Lung microvascular endothelial cell (primary cell): ENCODE measurements around the gene ADAMTS3. TPM values are rescaled to one million over a fixed set of nuclear protein-coding genes. Genes with fewer than 3 reads are reported as not detected.
"Not testable (repeated sequence)": the region's sequence is repeated elsewhere in the genome, so short reads cannot be mapped to it uniquely, and the experiment has no call there.

Experiments used
- DNase-seq, 2 donors: peaks; one replicate each; pipeline versions ENCODE4 v3.0.0 to v3.0.0-alpha.2; 2010; ENCODE audit warnings: low read depth in 2 of 2
- total RNA-seq: library from RNA; depleted of rRNA; stranded (reverse); fragments of >200 nt; gene quantifications from 2 replicates; pipeline ENCODE4 v1.2.1, GENCODE V29; 2014

Gene ADAMTS3
- total RNA-seq, 1 donor from 2014 or later = 0.40 TPM

GRCh38 chr4:72473434-72473900 lies 95.6 kb downstream of the ADAMTS3 start:
- DNase-seq = no peak

GRCh38 chr4:72471816-72472215 lies 97.2 kb downstream of the ADAMTS3 start:
- no peak for DNase-seq

GRCh38 chr4:72468904-72469502 lies 100.0 kb downstream of the ADAMTS3 start:
- peak; percentile 53 to 72 for DNase-seq

- no peak for DNase-seq
Observed at GRCh38 chr4:72467633-72468032, 101.4 kb downstream of the ADAMTS3 start.

- DNase-seq = no peak
Observed at GRCh38 chr4:72463724-72464123, 105.3 kb downstream of the ADAMTS3 start.

GRCh38 chr4:72457158-72457557 lies 111.9 kb downstream of the ADAMTS3 start:
- DNase-seq = no peak

- DNase-seq = no peak
Observed at GRCh38 chr4:72451349-72451748, 117.7 kb downstream of the ADAMTS3 start.

- no peak for DNase-seq
Observed at GRCh38 chr4:72449705-72450104, 119.3 kb downstream of the ADAMTS3 start.

GRCh38 chr4:72448231-72448630 lies 120.8 kb downstream of the ADAMTS3 start:
- no peak for DNase-seq

GRCh38 chr4:72446353-72447055 lies 122.5 kb downstream of the ADAMTS3 start:
- DNase-seq = peak in 1 of 2 donors; percentile 26

- no peak for DNase-seq
Observed at GRCh38 chr4:72444092-72444491, 124.9 kb downstream of the ADAMTS3 start.

GRCh38 chr4:72442715-72443114 lies 126.3 kb downstream of the ADAMTS3 start:
- no peak for DNase-seq

GRCh38 chr4:72442147-72442546 lies 126.9 kb downstream of the ADAMTS3 start:
- DNase-seq = no peak

- DNase-seq = no peak
Observed at GRCh38 chr4:72440386-72440785, 128.6 kb downstream of the ADAMTS3 start.

GRCh38 chr4:72432975-72433374 lies 136.0 kb downstream of the ADAMTS3 start:
- DNase-seq = no peak

GRCh38 chr4:72432282-72432681 lies 136.7 kb downstream of the ADAMTS3 start:
- DNase-seq = no peak

- no peak for DNase-seq
Observed at GRCh38 chr4:72430988-72431387, 138.0 kb downstream of the ADAMTS3 start.

GRCh38 chr4:72430050-72430449 lies 139.0 kb downstream of the ADAMTS3 start:
- no peak for DNase-seq

- DNase-seq = no peak
Observed at GRCh38 chr4:72429397-72429889, 139.6 kb downstream of the ADAMTS3 start.

- DNase-seq = no peak
Observed at GRCh38 chr4:72427057-72427456, 142.0 kb downstream of the ADAMTS3 start.

GRCh38 chr4:72425908-72426307 lies 143.1 kb downstream of the ADAMTS3 start:
- DNase-seq = not testable (repeated sequence)

GRCh38 chr4:72424006-72424405 lies 145.0 kb downstream of the ADAMTS3 start:
- DNase-seq = no peak

GRCh38 chr4:72422416-72422815 lies 146.6 kb downstream of the ADAMTS3 start:
- DNase-seq = no peak
